Subcutaneous abdominal adipose tissue (tissue), 5 donors: ENCODE results near the gene NADSYN1.

Experiments used
- H3K27ac ChIP-seq: one replicate; pipeline ENCODE4 v1.7.0; 2013; ENCODE audit warnings: low read depth, mild to moderate bottlenecking, inconsistent platforms, low read length, moderate library complexity
- H3K27me3 ChIP-seq, 5 donors: one replicate each; pipeline ENCODE4 v1.7.0; 2013; ENCODE audit warnings: low read length in 5 of 5, inconsistent platforms in 1 of 5; ENCODE audit not compliant: control insufficient read depth in 5 of 5, insufficient read depth in 4 of 5
- H3K36me3 ChIP-seq, 5 donors: one replicate each; pipeline ENCODE4 v1.7.0; 2013; ENCODE audit warnings: low read length in 5 of 5; ENCODE audit not compliant: control insufficient read depth in 5 of 5, insufficient read depth in 5 of 5
- H3K4me1 ChIP-seq, 5 donors: one replicate each; pipeline ENCODE4 v1.7.0; 2013; ENCODE audit warnings: low read length in 5 of 5, mild to moderate bottlenecking in 3 of 5, moderate library complexity in 1 of 5; ENCODE audit not compliant: control insufficient read depth in 5 of 5, insufficient read depth in 5 of 5
- H3K4me3 ChIP-seq, 5 donors: one replicate each; pipeline ENCODE4 v1.7.0; 2013; ENCODE audit warnings: low read length in 5 of 5, low read depth in 1 of 5
- H3K9ac ChIP-seq, 5 donors: one replicate each; pipeline ENCODE4 v1.7.0; 2013; ENCODE audit warnings: low read length in 5 of 5, mild to moderate bottlenecking in 4 of 5, moderate library complexity in 3 of 5
- H3K9me3 ChIP-seq, 5 donors: one replicate each; pipeline ENCODE4 v1.7.0; 2013; ENCODE audit warnings: low read length in 5 of 5; ENCODE audit not compliant: control insufficient read depth in 5 of 5
- donor health status: healthy.
- donor health status: healthy.
- donor health status: healthy.
- donor health status: healthy.
- donor health status: healthy.

The NADSYN1 gene

DNA sequence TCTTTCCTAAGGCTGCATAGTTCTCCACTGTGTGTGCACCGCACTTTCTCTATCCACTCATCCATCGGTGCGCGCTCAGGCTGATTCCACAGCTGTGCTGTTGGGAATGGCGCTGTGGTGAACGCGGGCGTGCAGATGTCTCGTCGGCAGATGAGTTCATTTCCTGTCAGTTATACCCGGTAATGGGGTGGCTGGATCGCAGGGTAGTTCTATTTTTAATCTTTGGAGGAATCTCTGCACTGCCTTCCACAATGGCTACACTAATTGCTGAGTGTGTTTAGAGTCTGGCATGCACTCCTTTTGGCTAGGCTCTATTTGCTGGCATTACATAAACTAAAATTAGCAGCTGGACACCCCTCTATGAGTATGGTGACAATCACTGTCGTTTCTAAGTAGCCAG lies 46.1 kb downstream of the NADSYN1 start:
- Histone ChIP-seq H3K9ac (no peak overlapping the region), H3K27ac (no peak overlapping the region), H3K4me3 (no peak overlapping the region), H3K4me1 (peaks cover 2 to 15% (median 11%) of the 10 kb centered on the region in 5 donors), H3K27me3 (no peaks in the 10 kb centered on the region), H3K36me3 (peaks cover 10 to 94% (median 80%) of the 10 kb centered on the region in 5 donors), H3K9me3 (peaks cover 0 to 3% (median 0%) of the 10 kb centered on the region in 5 donors)

DNA sequence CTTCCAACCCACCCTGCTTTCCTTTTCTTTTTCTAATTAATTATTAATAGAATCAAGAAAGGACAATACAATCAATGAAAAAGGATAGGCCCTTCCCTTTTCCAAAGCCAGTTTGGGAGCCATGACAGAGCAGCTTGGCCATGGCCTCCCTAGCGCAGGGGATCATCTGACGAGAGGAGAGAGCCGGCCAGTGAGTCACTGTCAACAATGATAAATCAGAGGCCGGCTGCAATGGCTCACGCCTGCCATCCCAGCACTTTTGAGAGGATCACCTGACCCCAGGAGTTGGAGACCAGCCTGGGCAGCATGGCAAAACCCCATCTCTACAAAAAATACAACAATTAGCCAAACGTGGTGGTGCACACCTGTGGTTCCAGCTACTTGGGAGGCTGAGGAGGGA lies 46.5 kb downstream of the NADSYN1 start:
- Histone ChIP-seq H3K4me3 (no peak overlapping the region), H3K4me1 (peaks cover 2 to 19% (median 11%) of the 10 kb centered on the region in 5 donors), H3K9me3 (peaks cover 0 to 3% (median 0%) of the 10 kb centered on the region in 5 donors), H3K27me3 (no peaks in the 10 kb centered on the region), H3K36me3 (peaks cover 10 to 94% (median 79%) of the 10 kb centered on the region in 5 donors), H3K9ac (no peak overlapping the region), H3K27ac (no peak overlapping the region)

DNA sequence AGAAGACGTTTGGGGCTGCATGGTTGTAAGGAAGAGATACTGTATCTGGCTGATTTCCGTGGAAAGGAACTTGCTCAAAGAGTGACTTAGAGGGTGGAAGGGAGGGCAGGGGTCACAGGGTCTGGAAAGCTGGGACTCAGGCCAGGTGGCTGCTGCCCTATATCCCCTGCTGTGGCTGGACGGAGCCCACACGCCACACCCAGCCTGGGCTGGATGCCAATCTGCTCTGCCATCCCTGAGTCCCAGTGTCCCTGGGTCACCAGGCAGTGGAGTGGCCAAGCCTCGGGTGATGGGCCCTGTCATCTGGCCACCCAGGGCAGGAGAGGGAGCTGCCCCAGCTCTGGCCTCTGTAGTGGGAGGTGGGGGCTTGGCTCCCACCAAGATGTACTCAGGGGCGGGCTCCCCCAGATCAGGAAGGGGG lies 47.6 kb downstream of the NADSYN1 start:
- Histone ChIP-seq H3K9ac (no peak overlapping the region), H3K27ac (no peak overlapping the region), H3K4me3 (no peak overlapping the region), H3K9me3 (peaks cover 0 to 3% (median 0%) of the 10 kb centered on the region in 5 donors), H3K4me1 (peaks cover 2 to 22% (median 11%) of the 10 kb centered on the region in 5 donors), H3K27me3 (no peaks in the 10 kb centered on the region), H3K36me3 (peaks cover 6 to 84% (median 69%) of the 10 kb centered on the region in 5 donors)

DNA sequence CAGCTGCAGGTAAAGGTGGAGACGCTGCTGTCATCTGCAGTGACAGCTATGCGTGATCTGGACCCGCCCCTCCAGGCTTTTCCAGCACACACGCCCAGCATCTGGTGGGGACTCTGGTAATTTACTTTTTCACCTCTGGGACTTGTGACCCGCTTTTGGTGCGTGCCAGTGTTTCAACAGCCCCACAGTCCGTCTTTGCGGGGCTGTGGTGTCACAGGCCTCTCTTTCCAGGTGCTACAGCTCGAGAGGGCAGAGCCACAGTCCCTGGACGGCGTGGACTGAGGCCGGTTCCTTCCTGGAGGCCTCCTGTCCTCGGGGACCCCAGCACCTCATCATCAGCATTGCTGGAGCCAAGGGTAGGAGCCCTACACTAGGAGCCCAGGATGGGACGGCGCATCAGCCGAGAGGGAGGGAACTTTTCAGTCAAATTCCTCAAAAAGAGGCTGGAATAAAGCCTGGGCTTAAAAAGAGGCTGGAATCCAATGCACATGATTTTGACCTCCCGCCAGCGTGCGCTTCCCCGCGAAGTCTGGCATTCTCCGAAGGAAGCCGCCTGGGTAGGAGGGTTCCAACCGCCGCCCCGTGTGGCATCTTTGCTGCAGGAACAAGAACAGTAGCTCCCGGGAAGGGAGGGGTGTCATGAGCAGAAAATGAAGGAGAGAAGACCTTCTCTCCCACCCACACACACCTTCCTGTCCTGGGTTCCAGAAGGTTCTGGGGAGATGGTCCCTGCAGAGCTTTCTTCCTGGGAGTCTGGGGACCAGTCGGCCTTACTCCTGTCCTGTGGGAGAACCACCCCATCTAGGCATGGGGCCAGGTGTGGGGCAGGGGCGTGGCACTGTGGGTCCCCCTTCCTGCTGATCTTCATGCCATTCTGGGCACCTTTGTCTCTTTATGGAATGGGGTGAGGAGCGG lies 48.3 kb downstream of the NADSYN1 start:
- no peak overlapping the region for H3K4me3 ChIP-seq
- no peak overlapping the region for H3K27ac ChIP-seq
- peaks cover 0 to 2% (median 0%) of the 10 kb centered on the region in 5 donors for H3K9me3 ChIP-seq
- H3K9ac ChIP-seq, result no peak overlapping the region
- H3K4me1 ChIP-seq, result peaks cover 2 to 22% (median 11%) of the 10 kb centered on the region in 5 donors
- peaks cover 6 to 83% (median 66%) of the 10 kb centered on the region in 5 donors for H3K36me3 ChIP-seq
- H3K27me3 ChIP-seq, result no peaks in the 10 kb centered on the region

DNA sequence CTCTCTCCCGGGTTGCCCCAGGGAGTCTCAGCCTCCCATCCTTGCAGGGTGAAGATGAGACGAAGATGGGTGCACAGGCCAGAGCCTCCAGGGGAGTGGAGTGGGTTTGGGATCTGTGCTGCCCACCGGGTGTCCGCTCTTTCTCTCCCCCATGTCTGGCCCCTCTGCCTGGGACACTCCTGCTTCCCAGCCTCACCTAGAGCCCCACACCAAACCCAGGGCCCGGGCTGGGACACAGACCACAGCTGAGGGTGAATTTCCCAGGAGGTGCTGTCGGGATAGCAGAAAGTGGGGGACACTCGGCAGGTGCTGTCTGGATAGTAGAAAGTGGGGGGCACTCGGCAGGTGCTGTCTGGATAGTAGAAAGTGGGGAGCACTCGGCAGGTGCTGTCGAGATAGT lies 49.0 kb downstream of the NADSYN1 start:
- Histone ChIP-seq H3K4me3 (no peak overlapping the region), H3K4me1 (peaks cover 2 to 22% (median 11%) of the 10 kb centered on the region in 5 donors), H3K36me3 (peaks cover 6 to 81% (median 60%) of the 10 kb centered on the region in 5 donors), H3K9me3 (peaks cover 0 to under 1% (median 0%) of the 10 kb centered on the region in 5 donors), H3K27ac (no peak overlapping the region), H3K27me3 (no peaks in the 10 kb centered on the region), H3K9ac (no peak overlapping the region)

DNA sequence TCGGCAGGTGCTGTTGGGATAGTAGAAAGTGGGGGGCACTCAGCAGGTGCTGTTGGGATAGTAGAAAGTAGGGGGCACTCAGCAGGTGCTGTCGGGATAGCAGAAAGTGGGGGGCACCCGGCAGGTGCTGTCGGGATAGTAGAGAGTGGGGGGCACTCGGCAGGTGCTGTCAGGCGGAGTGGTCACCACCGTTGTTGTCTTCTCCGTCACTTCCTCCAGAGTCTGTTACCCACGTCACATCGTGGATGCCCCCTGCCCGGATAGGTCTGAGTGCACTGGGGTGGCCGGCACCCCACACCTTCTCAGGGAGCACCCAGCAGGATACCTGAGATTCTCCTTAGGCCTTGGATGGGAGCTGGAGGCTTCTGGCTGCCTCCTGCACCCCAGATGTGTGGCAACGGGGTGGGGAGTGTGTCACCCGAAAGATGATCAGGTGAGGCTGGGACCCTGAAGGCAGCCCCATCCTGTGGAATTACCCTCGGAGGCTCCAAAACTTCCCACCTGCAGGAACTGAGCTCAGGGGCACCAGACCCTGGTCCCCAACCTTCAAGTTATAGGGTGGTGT lies 50.0 kb downstream of the NADSYN1 start:
- H3K36me3 ChIP-seq, result peaks cover 4 to 72% (median 52%) of the 10 kb centered on the region in 5 donors

DNA sequence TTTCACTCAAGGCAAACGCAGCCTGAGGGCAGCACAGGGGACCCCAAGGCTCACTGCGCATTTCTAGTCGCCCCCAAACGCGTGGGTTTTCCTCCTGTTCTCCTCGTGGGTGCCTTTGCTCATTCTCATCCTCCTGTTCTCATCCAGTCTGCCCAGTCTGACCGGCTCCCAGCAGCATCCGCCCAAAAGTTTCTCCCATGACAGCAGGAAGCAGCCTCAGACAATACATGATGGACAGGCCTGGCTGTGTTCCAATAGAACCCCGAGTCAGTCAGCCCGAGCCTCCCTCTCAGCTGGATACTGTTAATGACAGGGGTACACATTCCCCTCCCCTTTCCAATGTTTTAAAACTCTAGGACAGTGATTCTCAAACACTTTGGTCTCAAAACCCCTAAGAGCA lies 51.5 kb downstream of the NADSYN1 start:
- Histone ChIP-seq H3K9me3 (peaks cover 0 to 7% (median 3%) of the 10 kb centered on the region in 5 donors), H3K36me3 (peaks cover 0 to 56% (median 37%) of the 10 kb centered on the region in 5 donors), H3K9ac (no peak overlapping the region), H3K4me1 (peaks cover 2 to 22% (median 11%) of the 10 kb centered on the region in 5 donors), H3K4me3 (no peak overlapping the region), H3K27ac (no peak overlapping the region), H3K27me3 (no peaks in the 10 kb centered on the region)

More for the DNA sequence above, 50.0 kb downstream of the NADSYN1 start:
- Histone ChIP-seq H3K4me3 (no peak overlapping the region), H3K9ac (no peak overlapping the region), H3K4me1 (peaks cover 2 to 22% (median 11%) of the 10 kb centered on the region in 5 donors), H3K27me3 (no peaks in the 10 kb centered on the region), H3K9me3 (peaks cover 0 to 3% (median 0%) of the 10 kb centered on the region in 5 donors), H3K27ac (no peak overlapping the region)

DNA sequence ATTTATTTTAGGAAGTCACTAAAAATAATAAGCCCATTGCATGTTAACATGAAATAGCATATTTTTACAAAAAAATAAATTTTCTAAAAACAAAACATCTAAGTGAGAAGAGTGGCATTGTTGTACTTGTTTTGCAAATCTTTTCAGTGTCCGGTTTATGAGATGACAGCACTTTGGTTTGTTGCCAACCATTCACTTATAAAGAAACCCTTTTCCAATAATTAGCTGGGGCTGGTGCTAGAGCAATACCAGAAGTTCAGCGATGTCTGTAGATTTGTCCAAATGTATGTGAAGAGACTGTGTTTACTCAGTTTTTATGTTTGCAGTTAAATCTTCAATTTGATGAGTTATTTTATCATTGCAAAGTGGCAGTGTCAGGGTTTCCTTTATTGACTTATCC lies 52.0 kb downstream of the NADSYN1 start:
- Histone ChIP-seq H3K4me1 (peaks cover 2 to 20% (median 11%) of the 10 kb centered on the region in 5 donors), H3K36me3 (peaks cover 0 to 52% (median 33%) of the 10 kb centered on the region in 5 donors), H3K9me3 (peaks cover 3 to 10% (median 4%) of the 10 kb centered on the region in 5 donors), H3K9ac (no peak overlapping the region), H3K27ac (no peak overlapping the region), H3K4me3 (no peak overlapping the region), H3K27me3 (no peaks in the 10 kb centered on the region)

DNA sequence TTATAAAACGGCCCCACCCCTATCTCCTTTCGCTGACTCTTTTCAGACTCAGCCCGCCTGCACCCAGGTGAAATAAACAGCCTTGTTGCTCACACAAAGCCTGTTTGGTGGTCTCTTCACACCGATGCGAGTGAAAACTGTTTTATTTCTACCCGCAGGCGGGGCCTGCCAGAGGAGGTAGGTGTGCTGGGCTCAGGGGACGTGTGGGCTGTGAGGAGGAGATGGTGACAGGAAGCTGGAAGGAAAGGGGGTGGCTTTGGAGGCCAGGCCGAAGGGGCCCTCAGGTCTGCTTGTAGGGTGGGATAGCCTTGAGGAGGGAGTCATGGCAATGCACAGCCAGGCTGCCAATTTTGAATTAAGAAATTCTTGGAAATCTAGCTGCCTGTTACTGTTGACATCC lies 52.8 kb downstream of the NADSYN1 start:
- H3K9ac ChIP-seq, result no peak overlapping the region
- peaks cover 0 to 13% (median 3%) of the 10 kb centered on the region in 5 donors for H3K4me1 ChIP-seq
- no peaks in the 10 kb centered on the region for H3K27me3 ChIP-seq
- H3K27ac ChIP-seq, result no peak overlapping the region
- no peak overlapping the region for H3K4me3 ChIP-seq
- peaks cover 0 to 44% (median 26%) of the 10 kb centered on the region in 5 donors for H3K36me3 ChIP-seq
- H3K9me3 ChIP-seq, result peaks cover 6 to 17% (median 11%) of the 10 kb centered on the region in 5 donors

DNA sequence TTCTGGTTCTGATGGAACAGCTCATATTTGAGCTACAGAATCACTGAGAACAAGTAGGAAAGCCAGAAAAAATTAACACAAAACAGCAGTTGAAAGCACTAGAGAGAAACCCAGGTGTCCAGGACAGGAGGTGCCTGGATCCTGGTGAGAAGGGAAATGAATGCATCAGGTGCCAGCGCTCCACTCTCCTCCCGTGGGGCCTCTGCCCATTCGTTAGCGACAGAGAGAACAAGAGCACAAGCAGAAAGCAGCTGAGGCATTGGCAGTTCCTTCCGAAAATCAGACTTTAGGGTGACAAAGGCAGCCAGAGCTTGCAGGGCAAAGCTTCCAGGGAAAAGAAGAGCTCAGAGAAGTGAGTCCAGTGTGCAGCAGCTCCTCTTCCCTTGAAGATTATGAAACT lies 54.1 kb downstream of the NADSYN1 start:
- H3K9ac ChIP-seq, result no peak overlapping the region
- peaks cover 6 to 17% (median 12%) of the 10 kb centered on the region in 5 donors for H3K9me3 ChIP-seq
- H3K36me3 ChIP-seq, result peaks cover 0 to 31% (median 13%) of the 10 kb centered on the region in 5 donors
- H3K27ac ChIP-seq, result no peak overlapping the region
- peaks cover 0 to 10% (median 0%) of the 10 kb centered on the region in 5 donors for H3K4me1 ChIP-seq
- H3K4me3 ChIP-seq, result no peak overlapping the region
- no peaks in the 10 kb centered on the region for H3K27me3 ChIP-seq
